ENCODE results near the gene HOXB8. TPM values are rescaled to one million over a fixed set of nuclear protein-coding genes. Genes with fewer than 3 reads are reported as not detected.

HOXB8 gene
- total and polyA plus RNA-seq, 5 donors from 2014 or later, result not detected

DNA sequence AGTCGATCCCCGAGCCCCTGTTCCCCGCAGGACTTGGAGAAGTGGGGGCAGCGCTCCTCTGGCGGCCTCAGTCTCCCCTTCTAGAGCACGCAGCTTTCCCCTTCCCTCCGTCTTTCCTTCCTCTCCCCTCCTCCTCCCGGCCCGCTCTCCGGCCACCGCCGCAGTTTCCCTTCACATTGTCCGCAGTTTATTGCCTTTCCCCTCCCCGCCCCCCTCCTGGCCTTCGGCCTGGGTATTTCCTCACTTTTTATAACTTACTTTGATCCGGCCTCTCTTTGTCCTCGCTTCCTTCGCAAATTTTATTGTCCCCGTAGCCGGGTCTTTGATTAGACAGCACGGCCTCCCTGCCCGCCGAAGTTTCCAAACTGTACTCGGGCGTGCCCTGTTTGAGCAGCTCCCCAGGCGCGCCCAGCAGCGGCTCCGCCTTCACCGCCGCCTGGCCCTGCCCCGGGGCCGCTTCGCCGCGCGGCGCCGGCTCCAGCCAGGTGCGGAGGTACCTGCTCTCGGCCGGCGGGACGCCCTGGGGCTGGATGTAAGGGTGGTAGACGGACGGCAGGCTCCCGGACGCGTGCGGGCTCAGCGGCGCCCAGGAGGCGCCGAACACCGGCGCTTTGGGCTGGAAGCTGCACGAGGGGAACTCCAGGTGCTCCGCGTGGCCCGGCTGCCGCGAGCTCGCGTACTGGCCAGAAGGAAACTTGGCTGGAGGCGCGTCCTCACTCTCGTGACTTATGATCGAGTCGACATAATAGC is 10.6 kb upstream of the HOXB8 start:
- DNase-seq, result peak in 1 of 3 donors; percentile 42
- Mint-ChIP-seq H3K9me3 (peaks cover 0 to 2% (median 0%) of the 10 kb centered on the region in 7 donors), H3K4me1 (peaks cover 0 to 21% (median 8%) of the 10 kb centered on the region in 4 donors), H3K27me3 (peaks cover 87% of the 10 kb centered on the region), H3K27ac (no peak overlapping the region), H3K4me3 (peak overlapping the region; percentile 65 to 87 (median 78)), H3K36me3 (no peaks in the 10 kb centered on the region)
- H3K27ac ChIP-seq (ENCODE audit: insufficient read depth, low read length, poor library complexity, severe bottlenecking), result no peak overlapping the region
- H3K4me3 ChIP-seq (ENCODE audit: low read depth, low read length), result peak overlapping the region; percentile 44
- H3K4me1 ChIP-seq (ENCODE audit: control insufficient read depth, insufficient read depth, low read length, poor library complexity, severe bottlenecking), result peaks cover 27% of the 10 kb centered on the region
- peaks cover 58% of the 10 kb centered on the region for H3K27me3 ChIP-seq (ENCODE audit: control insufficient read depth, insufficient read depth, low read length)
- peak; percentile 55 to 56 for ATAC-seq (ENCODE audit: low read depth in 2 of 2)
- no peaks in the 10 kb centered on the region for H3K9me3 ChIP-seq (ENCODE audit: control insufficient read depth in 2 of 2, low read length in 2 of 2)
- no peaks in the 10 kb centered on the region for H3K36me3 ChIP-seq (ENCODE audit: control insufficient read depth, insufficient read depth, low read length)

DNA sequence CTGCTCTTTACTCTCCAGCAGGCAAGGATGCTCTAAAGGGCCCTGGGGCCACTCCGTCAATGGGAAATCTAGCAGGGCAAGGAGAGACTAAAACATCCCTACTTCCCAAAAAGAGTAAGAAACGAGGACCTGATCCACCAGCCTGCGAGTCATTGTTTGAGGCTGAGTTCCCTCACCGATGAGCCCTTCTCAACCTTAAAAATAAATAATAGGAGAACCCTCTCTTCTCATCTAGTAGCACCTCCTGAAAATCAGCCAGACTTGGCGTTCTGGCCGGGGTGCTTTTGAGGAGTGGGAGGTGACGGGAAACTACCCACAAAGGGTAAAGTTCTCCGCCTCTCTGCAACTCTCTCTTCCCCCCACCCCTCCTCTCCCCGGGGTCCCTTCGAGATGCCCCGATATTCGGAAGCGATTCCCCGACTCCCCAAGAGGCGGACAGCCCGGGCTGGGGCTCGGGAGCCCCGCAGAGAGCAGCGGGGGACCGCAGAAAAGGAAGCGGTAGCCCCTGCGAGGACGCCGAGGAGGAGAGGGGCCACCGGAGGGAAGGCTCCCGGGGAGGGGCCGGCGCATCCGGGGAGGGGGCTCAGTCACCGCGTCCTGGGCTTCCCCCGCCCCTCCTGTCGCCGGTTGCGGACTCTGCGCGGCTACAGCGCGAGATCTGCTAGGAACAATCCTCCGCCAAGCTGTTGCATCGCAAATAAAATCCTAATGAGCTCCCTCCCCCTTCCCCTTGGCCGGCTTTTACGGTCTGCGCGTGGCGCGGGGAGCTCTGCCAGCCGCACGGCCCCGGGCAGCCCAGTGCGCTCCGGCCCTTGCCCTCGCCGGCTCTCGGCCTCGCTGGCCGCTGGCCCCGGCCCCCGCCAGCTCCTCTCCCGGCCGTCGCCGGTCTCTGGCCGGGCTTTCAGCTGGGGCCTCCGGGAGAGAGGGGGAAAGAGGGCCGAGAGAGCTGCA is 9.7 kb upstream of the HOXB8 start:
- DNase-seq, result peak in 1 of 3 donors; percentile 24
- Mint-ChIP-seq H3K36me3 (no peaks in the 10 kb centered on the region), H3K4me3 (peak overlapping the region; percentile 23 to 87 (median 74)), H3K9me3 (peaks cover 0 to 2% (median 0%) of the 10 kb centered on the region in 7 donors), H3K27me3 (peaks cover 86% of the 10 kb centered on the region), H3K27ac (no peak overlapping the region), H3K4me1 (peaks cover 0 to 21% (median 8%) of the 10 kb centered on the region in 4 donors)
- ATAC-seq (ENCODE audit: low read depth in 2 of 2), result peak in 1 of 2 donors; percentile 19
- Histone ChIP-seq H3K4me3 (ENCODE audit: low read depth, low read length) (no peak overlapping the region), H3K36me3 (ENCODE audit: control insufficient read depth, insufficient read depth, low read length) (no peaks in the 10 kb centered on the region), H3K4me1 (ENCODE audit: control insufficient read depth, insufficient read depth, low read length, poor library complexity, severe bottlenecking) (peaks cover 27% of the 10 kb centered on the region), H3K9me3 (ENCODE audit: control insufficient read depth in 2 of 2, low read length in 2 of 2) (no peaks in the 10 kb centered on the region), H3K27me3 (ENCODE audit: control insufficient read depth, insufficient read depth, low read length) (peaks cover 55% of the 10 kb centered on the region), H3K27ac (ENCODE audit: insufficient read depth, low read length, poor library complexity, severe bottlenecking) (no peak overlapping the region)

DNA sequence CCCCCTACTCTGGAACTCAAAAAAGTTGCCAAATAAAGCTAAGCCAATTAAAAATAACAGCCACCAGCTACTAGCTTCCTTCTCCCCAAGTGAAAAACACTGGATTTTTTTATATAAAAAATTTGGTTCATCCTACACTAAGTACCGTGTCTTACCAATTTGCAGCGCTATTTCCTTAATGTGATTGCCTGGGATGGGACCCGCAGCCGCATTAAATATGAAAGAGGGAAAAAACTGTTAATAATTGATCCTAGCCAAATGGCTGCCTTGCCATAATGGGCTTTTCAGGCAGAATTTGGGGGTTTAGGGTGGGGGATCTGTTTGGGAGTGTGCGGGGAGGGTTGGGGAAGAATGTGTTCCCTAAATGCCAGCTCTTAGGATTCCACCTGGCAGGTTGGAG is 9.0 kb upstream of the HOXB8 start:
- no peaks in the 10 kb centered on the region for H3K36me3 ChIP-seq (ENCODE audit: control insufficient read depth, insufficient read depth, low read length)
- no peaks in the 10 kb centered on the region for H3K36me3 Mint-ChIP-seq
- H3K9me3 ChIP-seq (ENCODE audit: control insufficient read depth in 2 of 2, low read length in 2 of 2), result no peaks in the 10 kb centered on the region
- H3K4me3 ChIP-seq (ENCODE audit: low read depth, low read length), result no peak overlapping the region
- peaks cover 86% of the 10 kb centered on the region for H3K27me3 Mint-ChIP-seq
- no peak overlapping the region for H3K27ac Mint-ChIP-seq
- no peak for ATAC-seq (ENCODE audit: low read depth in 2 of 2)
- H3K27me3 ChIP-seq (ENCODE audit: control insufficient read depth, insufficient read depth, low read length), result peaks cover 52% of the 10 kb centered on the region
- DNase-seq, result no peak
- H3K4me1 Mint-ChIP-seq, result peaks cover 0 to 25% (median 8%) of the 10 kb centered on the region in 4 donors
- H3K4me1 ChIP-seq (ENCODE audit: control insufficient read depth, insufficient read depth, low read length, poor library complexity, severe bottlenecking), result peaks cover 27% of the 10 kb centered on the region
- H3K27ac ChIP-seq (ENCODE audit: insufficient read depth, low read length, poor library complexity, severe bottlenecking), result no peak overlapping the region
- H3K4me3 Mint-ChIP-seq, result peak overlapping the region in 3 of 4 donors; percentile 32 to 71 (median 68)
- H3K9me3 Mint-ChIP-seq, result peaks cover 0 to 2% (median 0%) of the 10 kb centered on the region in 7 donors

DNA sequence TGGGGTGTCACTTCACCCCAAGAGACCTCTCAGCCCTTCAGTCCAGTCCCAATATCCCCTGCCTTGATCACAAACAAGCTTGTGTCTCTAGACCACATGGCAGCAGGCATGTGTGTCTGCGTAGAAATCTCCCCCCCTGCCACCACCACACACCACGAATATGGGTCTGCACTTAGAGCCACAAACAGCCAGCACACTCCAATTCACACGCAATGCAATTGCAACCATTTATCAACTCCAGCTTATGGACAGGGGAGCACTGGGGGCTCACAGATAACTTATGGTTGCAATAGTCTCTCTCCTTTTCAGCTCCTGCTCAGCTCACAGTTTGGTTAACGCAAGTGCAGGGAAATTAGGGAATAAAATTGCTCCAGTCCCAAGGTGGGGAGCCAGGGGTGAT is 8.5 kb upstream of the HOXB8 start:
- ATAC-seq (ENCODE audit: low read depth in 2 of 2) (no peak), DNase-seq (no peak)
- no peak overlapping the region for H3K4me3 ChIP-seq (ENCODE audit: low read depth, low read length)
- Mint-ChIP-seq H3K36me3 (no peaks in the 10 kb centered on the region), H3K9me3 (peaks cover 0 to 3% (median 0%) of the 10 kb centered on the region in 7 donors), H3K4me3 (peak overlapping the region in 2 of 4 donors; percentile 32 to 42), H3K27ac (no peak overlapping the region), H3K4me1 (peaks cover 2 to 30% (median 10%) of the 10 kb centered on the region in 4 donors), H3K27me3 (peaks cover 86% of the 10 kb centered on the region)
- H3K27ac ChIP-seq (ENCODE audit: insufficient read depth, low read length, poor library complexity, severe bottlenecking), result no peak overlapping the region
- peaks cover 47% of the 10 kb centered on the region for H3K27me3 ChIP-seq (ENCODE audit: control insufficient read depth, insufficient read depth, low read length)
- no peaks in the 10 kb centered on the region for H3K36me3 ChIP-seq (ENCODE audit: control insufficient read depth, insufficient read depth, low read length)
- peaks cover 30% of the 10 kb centered on the region for H3K4me1 ChIP-seq (ENCODE audit: control insufficient read depth, insufficient read depth, low read length, poor library complexity, severe bottlenecking)
- H3K9me3 ChIP-seq (ENCODE audit: control insufficient read depth in 2 of 2, low read length in 2 of 2), result no peaks in the 10 kb centered on the region

DNA sequence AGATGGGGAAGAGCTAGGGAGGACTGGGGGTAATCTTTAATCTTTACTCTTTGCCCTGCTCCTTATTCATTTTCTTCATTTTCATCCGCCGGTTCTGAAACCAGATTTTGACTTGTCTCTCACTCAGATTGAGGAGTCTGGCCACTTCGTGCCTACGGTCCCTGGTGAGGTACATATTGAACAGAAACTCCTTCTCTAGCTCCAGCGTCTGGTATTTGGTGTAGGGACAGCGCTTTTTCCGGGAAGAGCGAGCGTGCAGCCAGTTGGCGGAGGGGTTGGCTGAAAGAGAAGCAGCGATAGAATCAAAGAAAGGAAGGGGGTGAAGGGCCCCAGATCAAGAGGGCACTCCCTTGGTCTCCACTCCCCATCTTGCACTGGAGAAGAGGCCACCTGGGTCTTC is 7.8 kb upstream of the HOXB8 start:
- no peak overlapping the region for H3K27ac Mint-ChIP-seq
- peak overlapping the region in 2 of 4 donors; percentile 3 to 49 for H3K4me3 Mint-ChIP-seq
- ATAC-seq (ENCODE audit: low read depth in 2 of 2), result no peak

DNA sequence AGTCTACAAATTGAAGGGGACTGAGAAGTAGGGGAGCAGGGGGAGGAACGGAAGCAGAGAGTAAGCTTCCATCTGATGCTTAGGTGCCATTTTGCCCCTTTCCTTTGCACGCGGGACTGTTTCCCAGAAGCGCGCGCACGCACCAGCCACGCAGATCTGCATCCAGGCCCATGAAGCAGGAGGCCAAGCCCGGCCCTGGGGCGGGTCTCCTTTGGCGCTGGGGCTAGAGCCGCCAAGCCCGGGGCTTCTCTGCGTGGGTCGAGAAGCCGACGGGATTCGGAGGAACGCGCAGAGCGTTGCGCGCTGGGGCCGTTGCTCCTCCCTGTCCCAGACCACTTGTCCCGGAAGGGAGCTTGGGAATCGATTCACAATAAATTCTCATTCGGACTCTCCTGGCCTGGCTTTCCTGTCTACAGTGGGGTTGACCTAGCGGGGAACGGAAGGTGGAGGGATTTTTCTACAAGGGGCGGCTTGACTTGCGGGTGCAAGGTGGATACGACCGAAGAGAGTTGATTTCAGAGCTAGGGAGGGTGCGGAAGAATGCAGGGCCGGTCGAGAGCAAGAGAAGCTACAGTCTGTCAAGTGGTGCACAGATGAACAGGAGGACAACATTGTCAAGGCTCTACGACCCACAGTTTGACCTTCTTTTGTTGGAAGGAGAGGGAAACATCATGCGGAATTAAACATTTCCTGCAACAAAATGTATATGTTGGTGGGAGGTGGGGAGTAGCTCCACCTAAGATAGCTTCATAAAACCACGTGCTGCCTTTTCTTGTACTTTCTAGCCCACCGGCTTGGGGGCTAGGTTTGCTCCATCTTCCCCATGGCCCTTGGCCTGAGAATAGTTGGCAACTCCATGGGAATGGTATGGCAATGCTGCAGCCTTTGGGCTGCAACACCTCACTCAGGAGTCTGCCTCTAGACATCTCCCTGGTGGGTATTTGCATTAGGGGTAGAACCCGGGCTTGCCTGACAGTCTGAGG is 6.6 kb upstream of the HOXB8 start:
- peaks cover 42% of the 10 kb centered on the region for H3K27me3 ChIP-seq (ENCODE audit: control insufficient read depth, insufficient read depth, low read length)
- H3K27ac Mint-ChIP-seq, result no peak overlapping the region
- peaks cover 86% of the 10 kb centered on the region for H3K27me3 Mint-ChIP-seq
- H3K4me1 Mint-ChIP-seq, result peaks cover 10 to 39% (median 19%) of the 10 kb centered on the region in 4 donors
- peak overlapping the region in 2 of 4 donors; percentile 8 to 49 for H3K4me3 Mint-ChIP-seq
- no peak for ATAC-seq (ENCODE audit: low read depth in 2 of 2)
- H3K36me3 ChIP-seq (ENCODE audit: control insufficient read depth, insufficient read depth, low read length), result no peaks in the 10 kb centered on the region
- no peaks in the 10 kb centered on the region for H3K9me3 ChIP-seq (ENCODE audit: control insufficient read depth in 2 of 2, low read length in 2 of 2)
- H3K27ac ChIP-seq (ENCODE audit: insufficient read depth, low read length, poor library complexity, severe bottlenecking), result no peak overlapping the region
- peaks cover 0 to 9% (median 0%) of the 10 kb centered on the region in 7 donors for H3K9me3 Mint-ChIP-seq
- no peak overlapping the region for H3K4me3 ChIP-seq (ENCODE audit: low read depth, low read length)
- no peaks in the 10 kb centered on the region for H3K36me3 Mint-ChIP-seq
- DNase-seq, result no peak
- H3K4me1 ChIP-seq (ENCODE audit: control insufficient read depth, insufficient read depth, low read length, poor library complexity, severe bottlenecking), result peaks cover 38% of the 10 kb centered on the region

More for the DNA sequence above, 7.8 kb upstream of the HOXB8 start:
- H3K4me1 Mint-ChIP-seq, result peaks cover 6 to 36% (median 15%) of the 10 kb centered on the region in 4 donors
- Histone ChIP-seq H3K4me3 (ENCODE audit: low read depth, low read length) (no peak overlapping the region), H3K9me3 (ENCODE audit: control insufficient read depth in 2 of 2, low read length in 2 of 2) (no peaks in the 10 kb centered on the region), H3K4me1 (ENCODE audit: control insufficient read depth, insufficient read depth, low read length, poor library complexity, severe bottlenecking) (peaks cover 38% of the 10 kb centered on the region), H3K36me3 (ENCODE audit: control insufficient read depth, insufficient read depth, low read length) (no peaks in the 10 kb centered on the region), H3K27ac (ENCODE audit: insufficient read depth, low read length, poor library complexity, severe bottlenecking) (no peak overlapping the region), H3K27me3 (ENCODE audit: control insufficient read depth, insufficient read depth, low read length) (peaks cover 44% of the 10 kb centered on the region)
- no peaks in the 10 kb centered on the region for H3K36me3 Mint-ChIP-seq
- peaks cover 0 to 7% (median 0%) of the 10 kb centered on the region in 7 donors for H3K9me3 Mint-ChIP-seq
- peaks cover 86% of the 10 kb centered on the region for H3K27me3 Mint-ChIP-seq
- no peak for DNase-seq

Measured in CD4-positive, CD25-positive, alpha-beta regulatory T cell (primary cell).